ENCODE results near the gene SSTR3.

The SSTR3 gene

DNA sequence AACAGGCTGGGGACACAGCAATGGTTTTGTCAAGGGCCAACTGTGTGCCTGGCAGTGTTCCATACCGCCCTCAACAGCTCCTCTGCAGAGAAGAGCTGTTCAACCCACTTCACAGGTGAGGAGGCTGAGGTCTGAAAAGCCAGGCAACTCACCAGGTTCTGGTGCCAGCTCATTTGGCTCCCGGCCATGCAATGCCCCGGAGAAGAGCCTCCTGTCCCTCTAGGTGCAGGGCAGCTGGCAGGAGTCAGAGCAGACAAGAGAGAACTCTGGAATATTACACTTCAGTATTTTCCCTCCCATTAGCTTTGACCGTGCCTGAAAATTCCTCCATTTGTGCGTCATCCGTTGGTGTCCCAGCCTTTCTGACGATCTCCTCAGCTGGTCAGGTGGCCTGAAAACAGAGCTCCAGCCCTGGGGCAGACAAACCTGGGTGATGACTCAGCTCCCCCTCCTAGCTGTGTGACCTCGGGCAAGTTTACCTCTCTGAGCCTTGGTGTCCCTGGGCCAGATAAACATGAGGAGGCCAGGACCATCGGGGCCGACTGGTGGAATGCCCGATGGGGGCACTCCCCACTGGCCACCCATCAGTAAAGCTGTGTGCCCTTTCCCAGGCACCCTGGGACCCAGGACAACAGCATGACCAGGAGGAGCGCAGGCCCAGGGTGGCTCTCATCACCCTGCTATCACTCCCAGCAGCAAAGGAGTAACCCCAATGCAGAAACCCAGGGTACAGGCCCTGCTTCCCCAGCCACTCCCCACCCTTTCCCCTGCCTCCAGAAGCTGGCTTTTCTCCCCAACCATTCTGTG is 14.6 kb downstream of the SSTR3 start:
- DNase-seq (ENCODE audit: insufficient read length) (no peak), FAIRE-seq (no peak)
- TF ChIP-seq POLR2AphosphoS5 (IDR thresholded peaks at IDR 0.05; ENCODE audit: low read depth, low read length) = no peak
- TF ChIP-seq POLR2A (IDR thresholded peaks at IDR 0.05; ENCODE audit: low read depth, low read length) = no peak
- no peak for TF ChIP-seq TAF1 (IDR thresholded peaks at IDR 0.05; ENCODE audit: borderline replicate concordance, low read depth, low read length)

DNA sequence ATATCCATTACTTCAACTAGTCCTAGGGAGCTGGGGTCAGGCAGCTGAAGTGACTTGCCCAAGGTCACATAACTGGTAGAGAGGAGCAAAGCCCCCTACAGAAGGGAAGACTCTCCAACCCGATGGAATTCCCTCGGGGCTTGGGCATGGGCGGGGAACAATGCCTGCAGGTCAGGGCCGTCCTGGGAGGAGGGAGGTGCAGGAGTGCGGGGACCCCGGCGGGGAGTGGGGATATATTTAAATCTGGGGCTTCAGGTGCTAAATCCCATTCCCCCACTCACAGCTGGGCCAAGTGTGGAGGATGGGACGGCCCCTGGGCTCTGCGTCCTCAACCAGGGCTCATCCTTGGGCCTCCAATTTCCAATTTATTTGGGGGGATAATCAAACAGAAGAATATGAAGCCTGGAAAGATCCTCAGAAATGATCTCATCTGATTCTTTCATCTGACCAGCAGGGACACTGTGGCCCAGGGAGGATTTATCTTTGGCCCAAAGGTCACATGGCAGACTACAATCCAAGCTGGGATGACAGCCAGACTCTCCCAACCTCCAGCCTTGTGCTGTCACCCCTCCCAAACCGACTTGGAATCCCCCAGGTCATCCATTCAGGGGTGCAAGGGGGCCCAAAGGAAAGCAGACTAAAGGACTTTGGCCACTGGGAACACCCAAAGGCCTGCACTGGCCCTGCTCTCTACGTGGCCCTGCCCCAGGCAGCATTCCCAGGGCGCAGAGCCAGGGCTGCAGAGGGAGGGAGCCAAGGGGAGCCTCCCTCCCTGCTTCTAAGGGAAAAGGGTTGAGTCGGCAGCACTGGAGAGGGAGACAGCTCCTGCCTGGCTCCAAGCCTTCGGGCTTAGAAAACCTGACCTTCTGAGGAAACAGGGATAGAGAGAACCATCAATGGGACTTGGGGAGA is 15.5 kb downstream of the SSTR3 start:
- no peak for FAIRE-seq
- DNase-seq (ENCODE audit: insufficient read length) = no peak
- TF ChIP-seq POLR2AphosphoS5 (IDR thresholded peaks at IDR 0.05; ENCODE audit: low read depth, low read length) = no peak
- TF ChIP-seq TAF1 (IDR thresholded peaks at IDR 0.05; ENCODE audit: borderline replicate concordance, low read depth, low read length) = no peak
- no peak for TF ChIP-seq POLR2A (IDR thresholded peaks at IDR 0.05; ENCODE audit: low read depth, low read length)

DNA sequence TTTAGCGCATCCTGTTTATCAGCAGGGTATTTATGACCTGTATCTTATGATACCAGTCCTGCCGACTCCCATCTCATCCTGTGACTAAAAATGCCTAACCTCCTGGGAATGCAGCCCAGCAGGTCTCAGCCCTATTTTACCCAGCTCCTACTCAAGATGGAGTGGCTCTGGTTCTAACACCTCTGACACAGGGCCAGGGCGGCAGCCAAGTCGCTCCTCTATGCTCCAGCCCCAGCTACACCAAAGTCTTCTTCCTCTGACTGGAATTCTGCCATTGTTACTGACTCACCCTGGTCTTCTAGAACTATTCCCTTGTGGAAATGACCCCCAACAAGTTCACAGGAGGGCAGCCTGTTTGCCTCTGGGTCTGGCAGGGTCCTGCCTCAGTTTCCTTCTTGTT is 16.4 kb downstream of the SSTR3 start:
- no peak for DNase-seq (ENCODE audit: insufficient read length)
- no peak for FAIRE-seq
- TF ChIP-seq TAF1 (IDR thresholded peaks at IDR 0.05; ENCODE audit: borderline replicate concordance, low read depth, low read length) = no peak
- TF ChIP-seq POLR2AphosphoS5 (IDR thresholded peaks at IDR 0.05; ENCODE audit: low read depth, low read length) = no peak
- no peak for TF ChIP-seq POLR2A (IDR thresholded peaks at IDR 0.05; ENCODE audit: low read depth, low read length)

DNA sequence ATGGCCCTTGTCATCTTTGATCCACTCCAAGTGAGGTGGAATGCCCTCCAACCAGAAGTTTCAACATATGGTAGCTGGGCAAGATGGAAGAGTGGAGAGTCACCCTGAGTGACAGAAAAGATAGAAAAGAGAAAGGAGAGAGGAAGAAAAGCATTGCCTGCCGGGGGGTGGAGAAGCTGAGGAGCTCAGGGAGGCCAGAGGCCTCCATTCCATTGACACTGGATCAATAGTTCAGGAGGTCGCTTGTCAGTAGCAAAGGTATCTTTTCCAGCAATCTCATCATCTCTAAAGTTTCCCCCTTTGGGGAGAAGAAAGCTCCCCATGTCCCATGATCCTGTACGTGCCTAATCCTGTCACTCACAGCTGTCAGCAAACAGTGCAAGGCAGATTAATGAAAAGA is 17.5 kb downstream of the SSTR3 start:
- FAIRE-seq (no peak), DNase-seq (ENCODE audit: insufficient read length) (no peak)
- TF ChIP-seq POLR2A (IDR thresholded peaks at IDR 0.05; ENCODE audit: low read depth, low read length) (no peak), TAF1 (IDR thresholded peaks at IDR 0.05; ENCODE audit: borderline replicate concordance, low read depth, low read length) (no peak), POLR2AphosphoS5 (IDR thresholded peaks at IDR 0.05; ENCODE audit: low read depth, low read length) (no peak)

DNA sequence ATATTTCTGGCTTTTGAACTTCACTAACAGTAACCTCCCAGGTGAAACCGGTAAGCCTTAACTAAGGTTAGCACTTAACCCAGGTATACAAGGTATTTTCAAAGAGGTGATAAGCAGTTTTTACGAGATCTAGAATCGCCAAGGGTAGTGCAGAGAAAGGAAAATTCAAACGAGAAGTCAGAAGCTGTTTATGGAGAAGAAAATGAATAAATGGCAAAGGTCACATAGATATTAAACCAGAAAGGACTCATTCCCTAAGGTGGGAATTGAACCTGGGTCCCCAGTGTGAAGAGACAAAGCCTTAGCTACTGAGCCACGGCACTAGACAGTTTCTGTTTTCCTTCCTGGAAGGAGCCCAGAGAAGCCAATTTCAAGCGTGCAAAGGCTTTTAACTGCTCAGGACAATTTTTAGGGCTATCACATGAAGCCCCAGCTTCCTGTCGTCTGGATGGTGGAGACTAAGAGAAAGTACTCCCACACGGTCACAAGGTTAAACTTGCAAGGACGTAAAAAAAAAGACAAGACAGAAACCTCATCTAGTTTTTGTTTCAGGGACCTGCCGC is 18.6 kb downstream of the SSTR3 start:
- DNase-seq (ENCODE audit: insufficient read length) (no peak), FAIRE-seq (no peak)
- TF ChIP-seq POLR2AphosphoS5 (IDR thresholded peaks at IDR 0.05; ENCODE audit: low read depth, low read length) (no peak), TAF1 (IDR thresholded peaks at IDR 0.05; ENCODE audit: borderline replicate concordance, low read depth, low read length) (no peak), POLR2A (IDR thresholded peaks at IDR 0.05; ENCODE audit: low read depth, low read length) (no peak)

DNA sequence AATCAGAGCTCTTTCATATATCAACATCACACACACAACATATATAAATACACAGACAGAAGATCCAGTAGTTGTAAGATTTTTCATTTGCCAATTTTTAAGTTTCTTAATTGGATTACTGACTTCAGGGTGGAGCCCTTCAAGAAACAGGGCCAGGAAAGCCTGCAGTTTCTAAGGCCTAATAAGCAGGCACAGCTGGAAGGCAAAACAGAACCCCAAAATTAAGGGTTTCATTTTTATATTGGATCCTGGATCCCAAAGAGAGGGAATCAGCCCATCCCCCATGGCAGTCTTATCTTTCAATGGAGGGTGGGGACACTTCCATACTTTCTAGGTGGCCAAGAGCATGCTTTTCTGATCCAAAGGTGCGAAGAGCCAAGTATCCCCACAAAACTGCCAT is 19.5 kb downstream of the SSTR3 start:
- DNase-seq (ENCODE audit: insufficient read length) (no peak), FAIRE-seq (no peak)
- TF ChIP-seq POLR2AphosphoS5 (IDR thresholded peaks at IDR 0.05; ENCODE audit: low read depth, low read length) (no peak), TAF1 (IDR thresholded peaks at IDR 0.05; ENCODE audit: borderline replicate concordance, low read depth, low read length) (no peak), POLR2A (IDR thresholded peaks at IDR 0.05; ENCODE audit: low read depth, low read length) (no peak)

DNA sequence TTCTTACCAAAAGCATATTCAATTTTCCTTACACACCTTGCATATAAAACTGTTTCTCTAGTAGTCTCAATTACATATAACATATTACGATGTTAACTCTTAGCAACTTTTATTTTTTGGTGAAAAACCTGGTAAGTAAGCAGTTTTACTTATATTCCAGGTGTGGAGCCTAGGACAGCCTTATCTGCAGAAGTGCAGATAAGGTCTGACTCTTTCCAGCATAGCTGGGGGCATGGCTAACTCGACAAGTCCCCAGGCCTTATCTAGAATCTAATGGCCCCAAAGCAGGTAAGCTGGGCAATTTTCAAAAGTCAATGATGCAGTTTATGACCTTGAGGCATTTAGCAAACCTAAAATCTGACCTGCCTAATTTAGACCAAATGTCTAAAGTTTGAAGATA is 20.1 kb downstream of the SSTR3 start:
- no peak for TF ChIP-seq POLR2AphosphoS5 (IDR thresholded peaks at IDR 0.05; ENCODE audit: low read depth, low read length)
- no peak for DNase-seq (ENCODE audit: insufficient read length)
- no peak for FAIRE-seq

DNA sequence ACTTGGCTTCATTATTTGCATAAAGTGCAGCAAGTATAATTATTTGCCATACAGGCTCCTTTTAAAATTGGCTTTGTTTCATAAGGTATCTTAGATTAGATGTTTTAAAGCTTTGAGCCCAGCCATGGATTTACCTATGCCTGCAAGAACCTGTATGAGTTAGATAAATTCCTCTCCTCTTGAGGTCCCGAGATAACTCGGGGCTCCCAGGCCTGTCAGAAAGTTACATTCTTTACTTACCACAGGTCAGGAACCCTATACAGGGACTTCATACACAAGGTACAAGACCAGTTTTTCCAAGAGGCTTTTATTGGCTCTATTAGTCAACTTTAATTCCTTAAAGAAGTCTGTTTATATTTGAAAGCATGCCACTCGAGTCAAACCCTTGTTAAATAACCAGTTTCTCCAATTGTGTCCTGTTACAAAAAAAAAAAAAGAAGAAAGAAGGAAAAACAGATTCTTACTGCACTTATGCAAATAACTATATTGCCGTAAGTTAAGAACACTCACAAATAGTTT is 22.0 kb downstream of the SSTR3 start:
- TF ChIP-seq POLR2A (IDR thresholded peaks at IDR 0.05; ENCODE audit: low read depth, low read length) = no peak
- TF ChIP-seq TAF1 (IDR thresholded peaks at IDR 0.05; ENCODE audit: borderline replicate concordance, low read depth, low read length) = no peak
- TF ChIP-seq POLR2AphosphoS5 (IDR thresholded peaks at IDR 0.05; ENCODE audit: low read depth, low read length) = no peak
- DNase-seq (ENCODE audit: insufficient read length) (no peak), FAIRE-seq (no peak)

DNA sequence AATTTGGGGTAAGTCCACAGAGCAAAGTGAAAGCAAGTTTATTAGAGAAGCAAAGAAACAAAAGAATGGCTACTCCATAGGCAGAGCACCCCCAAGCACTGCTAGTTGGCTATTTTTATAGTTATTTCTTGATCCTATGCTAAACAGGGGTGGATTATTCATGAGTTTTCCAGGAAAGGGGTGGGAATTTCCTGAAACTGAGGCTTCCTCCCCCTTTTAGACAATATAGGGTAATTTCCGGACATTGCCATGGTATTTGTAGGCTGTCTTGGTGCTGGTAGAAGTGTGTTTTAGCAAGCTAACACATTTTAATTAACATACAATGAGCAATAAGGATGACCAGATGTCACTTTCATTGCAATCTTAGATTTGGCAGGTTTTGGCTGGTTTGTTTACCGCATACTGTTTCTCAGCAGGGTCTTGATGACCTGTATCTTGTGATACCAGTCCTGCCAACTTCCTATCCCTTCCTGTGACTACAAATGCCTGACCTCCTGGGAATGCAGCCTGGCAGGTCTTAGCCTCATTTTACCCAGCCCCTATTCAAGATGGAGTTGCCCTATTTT is 23.3 kb downstream of the SSTR3 start:
- FAIRE-seq (no peak), DNase-seq (ENCODE audit: insufficient read length) (no peak)
- TF ChIP-seq TAF1 (IDR thresholded peaks at IDR 0.05; ENCODE audit: borderline replicate concordance, low read depth, low read length) = no peak
- no peak for TF ChIP-seq POLR2AphosphoS5 (IDR thresholded peaks at IDR 0.05; ENCODE audit: low read depth, low read length)
- no peak for TF ChIP-seq POLR2A (IDR thresholded peaks at IDR 0.05; ENCODE audit: low read depth, low read length)

DNA sequence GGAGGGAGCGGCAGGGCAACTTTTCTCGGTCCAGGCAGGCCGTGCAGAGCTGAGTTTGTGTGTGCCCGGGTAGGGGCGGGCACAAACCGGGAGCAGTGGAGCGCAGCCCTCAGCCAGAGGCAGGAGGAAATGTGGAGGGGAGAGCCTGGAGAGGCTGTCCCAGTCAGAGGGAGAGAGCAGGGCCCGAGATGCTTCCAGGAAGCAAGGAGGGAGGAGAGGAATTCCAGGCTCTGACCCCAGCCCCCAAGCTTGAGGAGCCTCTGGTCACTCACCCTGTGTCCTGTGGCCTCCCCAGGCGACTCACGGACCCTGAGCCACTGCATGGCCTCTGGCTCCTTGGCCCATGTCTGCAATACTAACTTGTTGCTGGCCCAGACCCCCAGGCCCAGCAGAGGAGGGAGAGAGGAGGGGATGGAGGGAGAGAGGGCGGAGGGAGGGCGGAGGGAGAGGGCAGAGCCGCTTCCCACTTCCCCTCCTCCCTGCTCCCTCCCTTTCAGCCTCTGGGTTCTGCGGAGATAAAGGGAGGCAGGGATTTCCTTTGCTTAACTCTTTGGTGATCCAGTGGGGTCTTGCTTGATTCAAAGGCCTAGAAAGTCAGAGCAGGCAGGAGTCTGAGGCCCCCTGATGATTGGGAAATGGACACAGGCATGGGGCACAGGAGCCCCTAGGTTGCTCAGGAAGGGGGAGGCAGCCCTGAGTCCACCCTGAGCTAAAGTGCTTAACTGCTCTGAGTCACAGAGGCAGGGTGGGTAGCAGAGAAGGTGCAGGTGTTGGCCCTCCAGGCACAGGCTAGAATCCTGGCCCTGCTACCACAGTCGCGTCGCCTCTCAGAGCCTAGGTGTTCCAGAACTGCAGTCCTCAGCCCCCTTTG is 24.2 kb downstream of the SSTR3 start, which contains the start of gene C1QTNF6:
TSS of gene C1QTNF6 (minus strand) at position 357 of the 871 bp plus-strand sequence. CDS start at position 323, 34 bp downstream.
- no peak for TF ChIP-seq POLR2A (IDR thresholded peaks at IDR 0.05; ENCODE audit: low read depth, low read length)
- TF ChIP-seq POLR2AphosphoS5 (IDR thresholded peaks at IDR 0.05; ENCODE audit: low read depth, low read length) = no peak
- no peak for TF ChIP-seq TAF1 (IDR thresholded peaks at IDR 0.05; ENCODE audit: borderline replicate concordance, low read depth, low read length)
- DNase-seq (ENCODE audit: insufficient read length) (no peak), FAIRE-seq (no peak)
